ENCODE data around the gene PPP6R1. TPM values are rescaled to one million over a fixed set of nuclear protein-coding genes. Genes with fewer than 3 reads are reported as not detected.

The PPP6R1 gene
- total and polyA plus RNA-seq, 2 of the 13 experiments (the other 11 are each of a cell fraction or from before 2014, with no cell fraction given), result 25.8 to 54.0 TPM

DNA sequence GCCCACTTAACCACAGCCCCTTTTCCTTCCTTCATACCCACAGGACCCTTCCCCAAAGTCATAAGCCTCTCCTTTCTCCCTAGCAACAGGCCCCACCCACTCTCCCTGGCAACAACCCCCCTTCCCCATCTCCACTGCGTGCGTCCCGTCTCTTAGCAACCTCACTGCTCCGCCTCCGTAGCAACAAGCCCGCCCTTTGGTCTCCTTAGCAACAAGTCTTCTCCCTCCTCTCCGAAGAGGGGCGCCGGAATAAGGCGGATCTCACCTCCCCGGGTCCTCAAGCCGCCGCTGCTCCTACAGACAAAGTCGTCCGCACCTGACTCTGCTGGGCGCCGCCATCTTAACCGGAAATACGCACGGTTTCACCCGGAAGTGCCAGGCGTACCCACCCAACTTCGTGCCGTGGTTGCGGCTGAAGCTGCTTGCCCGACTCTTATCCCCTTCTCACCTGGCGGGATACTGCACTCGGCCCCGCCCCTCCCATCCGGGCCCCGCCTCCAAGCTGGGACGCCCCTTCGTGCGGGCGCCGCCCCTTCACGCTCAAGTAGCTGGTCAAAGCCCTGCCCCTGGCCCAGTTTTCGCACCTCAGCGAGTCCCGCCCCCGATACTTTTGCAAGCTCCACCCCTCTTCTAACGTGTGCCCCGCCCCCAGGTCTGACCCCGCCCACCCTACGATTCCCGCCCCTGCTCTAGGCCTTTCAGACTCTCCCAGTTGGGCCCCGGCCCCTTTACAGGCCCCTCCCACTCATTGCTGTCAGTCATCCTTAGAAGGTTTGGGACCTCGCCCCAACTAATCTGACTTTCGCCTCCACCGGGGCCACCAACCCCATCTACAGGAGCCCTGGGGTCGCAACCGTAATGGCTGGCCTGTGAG lies 21.2 kb upstream of the PPP6R1 start, which contains the start of gene HSPBP1 (continued):
- TF ChIP-seq PRDM15 (CRISPR knock-in tag; IDR thresholded peaks at IDR 0.05) (peak; percentile 82; the same call in 1 of the 2 replicates), ETS1 (CRISPR knock-in tag; IDR thresholded peaks at IDR 0.05) (no peak), MXI1 (IDR thresholded peaks at IDR 0.05; ENCODE audit: borderline replicate concordance, low read depth, low read length) (peak; percentile 97; the same call in 2 of the 3 replicates), NRL (CRISPR knock-in tag; IDR thresholded peaks at IDR 0.05; ENCODE audit: borderline replicate concordance) (peak; percentile 36; the same call in 1 of the 2 replicates), CSRNP1 (CRISPR knock-in tag; IDR thresholded peaks at IDR 0.05) (no peak), ZBTB34 (CRISPR knock-in tag; IDR thresholded peaks at IDR 0.05) (no peak), ZNF629 (CRISPR knock-in tag; conservative IDR thresholded peaks at IDR 0.05) (no peak), ZFP91 (CRISPR knock-in tag; IDR thresholded peaks at IDR 0.05; ENCODE audit: borderline replicate concordance) (peak; percentile 50; the same call in 1 of the 2 replicates), ZNF577 (CRISPR knock-in tag; IDR thresholded peaks at IDR 0.05; ENCODE audit: borderline replicate concordance, low read depth) (no peak), RBFOX2 (IDR thresholded peaks at IDR 0.05; ENCODE audit: low read depth, low read length) (peak; percentile 74)
- TF ChIP-seq, protein P1, sequence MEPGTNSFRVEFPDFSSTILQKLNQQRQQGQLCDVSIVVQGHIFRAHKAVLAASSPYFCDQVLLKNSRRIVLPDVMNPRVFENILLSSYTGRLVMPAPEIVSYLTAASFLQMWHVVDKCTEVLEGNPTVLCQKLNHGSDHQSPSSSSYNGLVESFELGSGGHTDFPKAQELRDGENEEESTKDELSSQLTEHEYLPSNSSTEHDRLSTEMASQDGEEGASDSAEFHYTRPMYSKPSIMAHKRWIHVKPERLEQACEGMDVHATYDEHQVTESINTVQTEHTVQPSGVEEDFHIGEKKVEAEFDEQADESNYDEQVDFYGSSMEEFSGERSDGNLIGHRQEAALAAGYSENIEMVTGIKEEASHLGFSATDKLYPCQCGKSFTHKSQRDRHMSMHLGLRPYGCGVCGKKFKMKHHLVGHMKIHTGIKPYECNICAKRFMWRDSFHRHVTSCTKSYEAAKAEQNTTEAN (CRISPR knock-in tag; conservative IDR thresholded peaks at IDR 0.05), result no peak
- TF ChIP-seq, protein P2, sequence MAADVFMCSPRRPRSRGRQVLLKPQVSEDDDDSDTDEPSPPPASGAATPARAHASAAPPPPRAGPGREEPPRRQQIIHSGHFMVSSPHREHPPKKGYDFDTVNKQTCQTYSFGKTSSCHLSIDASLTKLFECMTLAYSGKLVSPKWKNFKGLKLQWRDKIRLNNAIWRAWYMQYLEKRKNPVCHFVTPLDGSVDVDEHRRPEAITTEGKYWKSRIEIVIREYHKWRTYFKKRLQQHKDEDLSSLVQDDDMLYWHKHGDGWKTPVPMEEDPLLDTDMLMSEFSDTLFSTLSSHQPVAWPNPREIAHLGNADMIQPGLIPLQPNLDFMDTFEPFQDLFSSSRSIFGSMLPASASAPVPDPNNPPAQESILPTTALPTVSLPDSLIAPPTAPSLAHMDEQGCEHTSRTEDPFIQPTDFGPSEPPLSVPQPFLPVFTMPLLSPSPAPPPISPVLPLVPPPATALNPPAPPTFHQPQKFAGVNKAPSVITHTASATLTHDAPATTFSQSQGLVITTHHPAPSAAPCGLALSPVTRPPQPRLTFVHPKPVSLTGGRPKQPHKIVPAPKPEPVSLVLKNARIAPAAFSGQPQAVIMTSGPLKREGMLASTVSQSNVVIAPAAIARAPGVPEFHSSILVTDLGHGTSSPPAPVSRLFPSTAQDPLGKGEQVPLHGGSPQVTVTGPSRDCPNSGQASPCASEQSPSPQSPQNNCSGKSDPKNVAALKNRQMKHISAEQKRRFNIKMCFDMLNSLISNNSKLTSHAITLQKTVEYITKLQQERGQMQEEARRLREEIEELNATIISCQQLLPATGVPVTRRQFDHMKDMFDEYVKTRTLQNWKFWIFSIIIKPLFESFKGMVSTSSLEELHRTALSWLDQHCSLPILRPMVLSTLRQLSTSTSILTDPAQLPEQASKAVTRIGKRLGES (CRISPR knock-in tag; IDR thresholded peaks at IDR 0.05; ENCODE audit: borderline replicate concordance), result no peak
